HepG2 (cell line): ENCODE measurements around the gene TMEM63C. TPM values are rescaled to one million over a fixed set of nuclear protein-coding genes. Genes with fewer than 3 reads are reported as not detected.

Source experiments
- ETV6 ChIP-seq: sonication (generic); formaldehyde crosslinking; conservative IDR thresholded peaks from 2 replicates; pipeline ENCODE4 v1.4.0; 2020; ENCODE audit warnings: missing genetic modification reagents
- FOXA3 ChIP-seq: IDR thresholded peaks from 2 replicates; pipeline ENCODE4 v1.6.1; 2016; ENCODE audit warnings: missing genetic modification reagents, missing compliant biosample characterization
- FOXO1 ChIP-seq: sonication (generic); formaldehyde crosslinking; IDR thresholded peaks from 2 replicates; pipeline ENCODE4 v1.4.0; 2020; ENCODE audit warnings: missing genetic modification reagents
- MED13 ChIP-seq: sonication (generic); formaldehyde crosslinking; IDR thresholded peaks from 2 replicates; pipeline ENCODE4 v1.5.0; 2020; ENCODE audit warnings: missing genetic modification reagents
- MEF2D ChIP-seq: sonication (generic); formaldehyde crosslinking; IDR thresholded peaks from 2 replicates; pipeline ENCODE4 v1.5.1; 2020; ENCODE audit warnings: mild to moderate bottlenecking, missing genetic modification reagents
- MIER2 ChIP-seq: IDR thresholded peaks from 2 replicates; pipeline ENCODE4 v1.6.1; 2016; ENCODE audit warnings: missing biosample characterization, missing genetic modification reagents
- NCOR1 ChIP-seq: fragments of 200-600 bp; sonication (generic); IDR thresholded peaks from 2 replicates; pipeline ENCODE4 v1.7.0; 2017; ENCODE audit warnings: antibody characterized with exemption, low read length, borderline replicate concordance
- PAX8 ChIP-seq: sonication (generic); formaldehyde crosslinking; IDR thresholded peaks from 2 replicates; pipeline ENCODE4 v1.8.0; 2022; ENCODE audit warnings: mild to moderate bottlenecking, missing genetic modification reagents, borderline replicate concordance
- RBFOX2 ChIP-seq: fragments of 200-400 bp; formaldehyde crosslinking; IDR thresholded peaks from 2 replicates; pipeline ENCODE4 v1.6.1; 2017; ENCODE audit warnings: low read depth, mild to moderate bottlenecking, low read length
- TBP ChIP-seq: sonication (generic); formaldehyde crosslinking; IDR thresholded peaks from 2 replicates; pipeline ENCODE4 v1.5.0; 2020; ENCODE audit warnings: missing genetic modification reagents
- TGIF2 ChIP-seq: IDR thresholded peaks from 2 replicates; pipeline ENCODE4 v1.6.1; 2016; ENCODE audit warnings: control low read depth, missing compliant biosample characterization
- ZBTB25 ChIP-seq: IDR thresholded peaks from 2 replicates; pipeline ENCODE4 v1.6.1; 2018; ENCODE audit warnings: missing genetic modification reagents
- ZNF33A ChIP-seq: sonication (generic); formaldehyde crosslinking; IDR thresholded peaks from 2 replicates; pipeline ENCODE4 v1.5.1; 2020; ENCODE audit warnings: missing genetic modification reagents, mild to moderate bottlenecking, moderate library complexity, borderline replicate concordance
- ZNF496 ChIP-seq: sonication (generic); formaldehyde crosslinking; IDR thresholded peaks from 2 replicates; pipeline ENCODE4 v1.8.1; 2023; ENCODE audit warnings: mild to moderate bottlenecking, moderate library complexity, missing genetic modification reagents; ENCODE audit not compliant: insufficient replicate concordance
- ZNF614 ChIP-seq: IDR thresholded peaks from 2 replicates; pipeline ENCODE4 v1.6.1; 2018; ENCODE audit warnings: missing biosample characterization, missing genetic modification reagents, inconsistent platforms, borderline replicate concordance
- polyA plus RNA-seq, 8 experiments: library from polyadenylated mRNA; depleted of rRNA in 3 of 8; stranded (reverse) in 7 of 8; unstranded in 1 of 8; fragments of >200 nt; fragmentation: Illumina TruSeq in 4 of 8; extraction: Trizol in 4 of 8; gene quantifications; 2 replicates each; pipeline versions ENCODE4 v1.2.1 to v1.2.3, GENCODE V29; 2011 to 2016; ENCODE audit warnings: low read depth in 4 of 8, missing spikeins in 1 of 8, mixed read lengths in 1 of 8; ENCODE audit not compliant: insufficient read depth in 1 of 8
- total RNA-seq, 5 experiments: library from RNA; depleted of rRNA; stranded (reverse); fragments of >200 nt; fragmentation: Illumina TruSeq; extraction: Trizol; gene quantifications; 2 replicates each; pipeline ENCODE4 v1.2.3, GENCODE V29; 2016; ENCODE audit warnings: low read depth in 1 of 5
- TF ChIP-seq, protein P1 (sequence below): sonication (generic); formaldehyde crosslinking; IDR thresholded peaks from 2 replicates; pipeline ENCODE4 v1.8.0; 2022; ENCODE audit warnings: missing genetic modification reagents, mild to moderate bottlenecking, moderate library complexity, borderline replicate concordance
- TF ChIP-seq, protein P2 (sequence below): sonication (generic); formaldehyde crosslinking; IDR thresholded peaks from 2 replicates; pipeline ENCODE4 v1.4.0; 2020; ENCODE audit warnings: missing genetic modification reagents
- TF ChIP-seq, protein P3 (sequence below): sonication (generic); formaldehyde crosslinking; conservative IDR thresholded peaks from 2 replicates; pipeline ENCODE4 v1.8.0; 2022; ENCODE audit warnings: low read depth, missing genetic modification reagents
- TF ChIP-seq, protein P4 (sequence below): sonication (generic); formaldehyde crosslinking; IDR thresholded peaks from 2 replicates; pipeline ENCODE4 v1.9.0; 2021; ENCODE audit warnings: missing genetic modification reagents, borderline replicate concordance
- TF ChIP-seq, protein P5 (sequence below): sonication (generic); formaldehyde crosslinking; IDR thresholded peaks from 2 replicates; pipeline ENCODE4 v1.4.0; 2020; ENCODE audit warnings: mild to moderate bottlenecking, missing genetic modification reagents

Gene TMEM63C
- total and polyA plus RNA-seq, 2 of the 13 experiments (the other 11 are each of a cell fraction or from before 2014, with no cell fraction given), result 0.17 to 0.27 TPM

- TF ChIP-seq MED13 (CRISPR knock-in tag) (no peak), MIER2 (CRISPR knock-in tag) (0 out of 2 replicates have a peak, but pooled peaks have one; percentile 14), ZNF614 (no peak; the same call in 1 of the 2 replicates), ZBTB25 (CRISPR knock-in tag) (no peak), NCOR1 (no peak), ZNF33A (CRISPR knock-in tag) (no peak), MEF2D (CRISPR knock-in tag) (no peak), ZNF496 (no peak), TGIF2 (CRISPR knock-in tag) (no peak), PAX8 (no peak), FOXA3 (CRISPR knock-in tag) (peak; percentile 45; the same call in 1 of the 2 replicates), TBP (CRISPR knock-in tag) (no peak), ETV6 (no peak), FOXO1 (CRISPR knock-in tag) (no peak), RBFOX2 (no peak)
- TF ChIP-seq, protein P1, sequence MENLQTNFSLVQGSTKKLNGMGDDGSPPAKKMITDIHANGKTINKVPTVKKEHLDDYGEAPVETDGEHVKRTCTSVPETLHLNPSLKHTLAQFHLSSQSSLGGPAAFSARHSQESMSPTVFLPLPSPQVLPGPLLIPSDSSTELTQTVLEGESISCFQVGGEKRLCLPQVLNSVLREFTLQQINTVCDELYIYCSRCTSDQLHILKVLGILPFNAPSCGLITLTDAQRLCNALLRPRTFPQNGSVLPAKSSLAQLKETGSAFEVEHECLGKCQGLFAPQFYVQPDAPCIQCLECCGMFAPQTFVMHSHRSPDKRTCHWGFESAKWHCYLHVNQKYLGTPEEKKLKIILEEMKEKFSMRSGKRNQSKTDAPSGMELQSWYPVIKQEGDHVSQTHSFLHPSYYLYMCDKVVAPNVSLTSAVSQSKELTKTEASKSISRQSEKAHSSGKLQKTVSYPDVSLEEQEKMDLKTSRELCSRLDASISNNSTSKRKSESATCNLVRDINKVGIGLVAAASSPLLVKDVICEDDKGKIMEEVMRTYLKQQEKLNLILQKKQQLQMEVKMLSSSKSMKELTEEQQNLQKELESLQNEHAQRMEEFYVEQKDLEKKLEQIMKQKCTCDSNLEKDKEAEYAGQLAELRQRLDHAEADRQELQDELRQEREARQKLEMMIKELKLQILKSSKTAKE (CRISPR knock-in tag), result no peak
- TF ChIP-seq, protein P2, sequence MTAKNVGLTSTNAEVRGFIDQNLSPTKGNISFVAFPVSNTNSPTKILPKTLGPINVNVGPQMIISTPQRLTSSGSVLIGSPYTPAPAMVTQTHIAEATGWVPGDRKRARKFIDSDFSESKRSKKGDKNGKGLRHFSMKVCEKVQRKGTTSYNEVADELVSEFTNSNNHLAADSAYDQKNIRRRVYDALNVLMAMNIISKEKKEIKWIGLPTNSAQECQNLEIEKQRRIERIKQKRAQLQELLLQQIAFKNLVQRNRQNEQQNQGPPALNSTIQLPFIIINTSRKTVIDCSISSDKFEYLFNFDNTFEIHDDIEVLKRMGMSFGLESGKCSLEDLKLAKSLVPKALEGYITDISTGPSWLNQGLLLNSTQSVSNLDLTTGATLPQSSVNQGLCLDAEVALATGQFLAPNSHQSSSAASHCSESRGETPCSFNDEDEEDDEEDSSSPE (CRISPR knock-in tag), result peak; percentile 39; the same call in 1 of the 2 replicates
- TF ChIP-seq, protein P3, sequence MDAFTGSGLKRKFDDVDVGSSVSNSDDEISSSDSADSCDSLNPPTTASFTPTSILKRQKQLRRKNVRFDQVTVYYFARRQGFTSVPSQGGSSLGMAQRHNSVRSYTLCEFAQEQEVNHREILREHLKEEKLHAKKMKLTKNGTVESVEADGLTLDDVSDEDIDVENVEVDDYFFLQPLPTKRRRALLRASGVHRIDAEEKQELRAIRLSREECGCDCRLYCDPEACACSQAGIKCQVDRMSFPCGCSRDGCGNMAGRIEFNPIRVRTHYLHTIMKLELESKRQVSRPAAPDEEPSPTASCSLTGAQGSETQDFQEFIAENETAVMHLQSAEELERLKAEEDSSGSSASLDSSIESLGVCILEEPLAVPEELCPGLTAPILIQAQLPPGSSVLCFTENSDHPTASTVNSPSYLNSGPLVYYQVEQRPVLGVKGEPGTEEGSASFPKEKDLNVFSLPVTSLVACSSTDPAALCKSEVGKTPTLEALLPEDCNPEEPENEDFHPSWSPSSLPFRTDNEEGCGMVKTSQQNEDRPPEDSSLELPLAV, result no peak
- TF ChIP-seq, protein P4, sequence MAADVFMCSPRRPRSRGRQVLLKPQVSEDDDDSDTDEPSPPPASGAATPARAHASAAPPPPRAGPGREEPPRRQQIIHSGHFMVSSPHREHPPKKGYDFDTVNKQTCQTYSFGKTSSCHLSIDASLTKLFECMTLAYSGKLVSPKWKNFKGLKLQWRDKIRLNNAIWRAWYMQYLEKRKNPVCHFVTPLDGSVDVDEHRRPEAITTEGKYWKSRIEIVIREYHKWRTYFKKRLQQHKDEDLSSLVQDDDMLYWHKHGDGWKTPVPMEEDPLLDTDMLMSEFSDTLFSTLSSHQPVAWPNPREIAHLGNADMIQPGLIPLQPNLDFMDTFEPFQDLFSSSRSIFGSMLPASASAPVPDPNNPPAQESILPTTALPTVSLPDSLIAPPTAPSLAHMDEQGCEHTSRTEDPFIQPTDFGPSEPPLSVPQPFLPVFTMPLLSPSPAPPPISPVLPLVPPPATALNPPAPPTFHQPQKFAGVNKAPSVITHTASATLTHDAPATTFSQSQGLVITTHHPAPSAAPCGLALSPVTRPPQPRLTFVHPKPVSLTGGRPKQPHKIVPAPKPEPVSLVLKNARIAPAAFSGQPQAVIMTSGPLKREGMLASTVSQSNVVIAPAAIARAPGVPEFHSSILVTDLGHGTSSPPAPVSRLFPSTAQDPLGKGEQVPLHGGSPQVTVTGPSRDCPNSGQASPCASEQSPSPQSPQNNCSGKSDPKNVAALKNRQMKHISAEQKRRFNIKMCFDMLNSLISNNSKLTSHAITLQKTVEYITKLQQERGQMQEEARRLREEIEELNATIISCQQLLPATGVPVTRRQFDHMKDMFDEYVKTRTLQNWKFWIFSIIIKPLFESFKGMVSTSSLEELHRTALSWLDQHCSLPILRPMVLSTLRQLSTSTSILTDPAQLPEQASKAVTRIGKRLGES (CRISPR knock-in tag), result no peak
- TF ChIP-seq, protein P5, sequence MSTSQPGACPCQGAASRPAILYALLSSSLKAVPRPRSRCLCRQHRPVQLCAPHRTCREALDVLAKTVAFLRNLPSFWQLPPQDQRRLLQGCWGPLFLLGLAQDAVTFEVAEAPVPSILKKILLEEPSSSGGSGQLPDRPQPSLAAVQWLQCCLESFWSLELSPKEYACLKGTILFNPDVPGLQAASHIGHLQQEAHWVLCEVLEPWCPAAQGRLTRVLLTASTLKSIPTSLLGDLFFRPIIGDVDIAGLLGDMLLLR (CRISPR knock-in tag), result 0 out of 2 replicates have a peak, but pooled peaks have one; percentile 38
These were observed 2.9 kb downstream of the TMEM63C start (continued) for GRCh38 chr14:77184396-77185092.
